SK-N-SH treated with all-trans-retinoic acid at 6 μM for 48 hours (cell line): ENCODE data around the gene CUL2.

Source experiments
- ATAC-seq: fragments of 200-7000 bp; cut with Tn5 transposase; 3 replicates; pipeline ENCODE4 v1.9.1; 2020; ENCODE audit warnings: mild to moderate bottlenecking, moderate library complexity
- ARNTL ChIP-seq: fragments of 450-650 bp; formaldehyde crosslinking; IDR thresholded peaks from 2 replicates; pipeline ENCODE4 v1.5.0; 2020; ENCODE audit warnings: low read depth, mild to moderate bottlenecking, moderate library complexity, borderline replicate concordance
- BACH2 ChIP-seq: fragments of 250-450 bp; sonication (Bioruptor Pico); IDR thresholded peaks from 2 replicates; pipeline ENCODE4 v1.9.0; 2021; ENCODE audit warnings: mild to moderate bottlenecking, borderline replicate concordance
- CREB5 ChIP-seq: fragments of 250-450 bp; sonication (Bioruptor Pico); IDR thresholded peaks from 2 replicates; pipeline ENCODE4 v1.5.1; 2020; ENCODE audit warnings: low read depth, mild to moderate bottlenecking, moderate library complexity
- CSDC2 ChIP-seq: fragments of 250-450 bp; sonication (Bioruptor Pico); IDR thresholded peaks from 2 replicates; pipeline ENCODE4 v1.5.0; 2020; ENCODE audit warnings: mild to moderate bottlenecking, moderate library complexity
- CSRNP3 ChIP-seq: fragments of 250-450 bp; sonication (Bioruptor Pico); IDR thresholded peaks from 2 replicates; pipeline ENCODE4 v1.5.1; 2021; ENCODE audit warnings: mild to moderate bottlenecking, moderate library complexity
- ESRRG ChIP-seq: fragments of 250-450 bp; sonication (Bioruptor Pico); IDR thresholded peaks from 2 replicates; pipeline ENCODE4 v1.6.1; 2021; ENCODE audit warnings: mild to moderate bottlenecking
- GLIS3 ChIP-seq: fragments of 250-450 bp; sonication (Bioruptor Pico); IDR thresholded peaks from 2 replicates; pipeline ENCODE4 v1.5.0; 2020; ENCODE audit warnings: mild to moderate bottlenecking, moderate library complexity
- ISL1 ChIP-seq: fragments of 250-450 bp; sonication (Bioruptor Pico); IDR thresholded peaks from 2 replicates; pipeline ENCODE4 v2.1.2; 2022; ENCODE audit warnings: mild to moderate bottlenecking, moderate library complexity
- OSR1 ChIP-seq: fragments of 250-450 bp; sonication (Bioruptor Pico); IDR thresholded peaks from 2 replicates; pipeline ENCODE4 v1.8.0; 2022; ENCODE audit warnings: moderate library complexity, mild to moderate bottlenecking, inconsistent platforms
- PATZ1 ChIP-seq: fragments of 250-450 bp; sonication (Bioruptor Pico); IDR thresholded peaks from 2 replicates; pipeline ENCODE4 v1.8.0; 2020; ENCODE audit warnings: mild to moderate bottlenecking, moderate library complexity, borderline replicate concordance
- POU6F1 ChIP-seq: fragments of 250-450 bp; sonication (Bioruptor Pico); IDR thresholded peaks from 2 replicates; pipeline ENCODE4 v1.8.0; 2021; ENCODE audit warnings: low read depth, mild to moderate bottlenecking, moderate library complexity, borderline replicate concordance
- PPARA ChIP-seq: fragments of 250-450 bp; sonication (Bioruptor Pico); IDR thresholded peaks from 2 replicates; pipeline ENCODE4 v1.5.0; 2020; ENCODE audit warnings: mild to moderate bottlenecking, borderline replicate concordance
- RARB ChIP-seq: fragments of 250-450 bp; sonication (Bioruptor Pico); IDR thresholded peaks from 2 replicates; pipeline ENCODE4 v1.8.0; 2021; ENCODE audit warnings: mild to moderate bottlenecking, moderate library complexity
- SNAI2 ChIP-seq: fragments of 250-450 bp; sonication (Bioruptor Pico); IDR thresholded peaks from 2 replicates; pipeline ENCODE4 v1.5.0; 2020; ENCODE audit warnings: mild to moderate bottlenecking, moderate library complexity
- TCF4 ChIP-seq: fragments of 250-450 bp; sonication (Bioruptor Pico); IDR thresholded peaks from 2 replicates; pipeline ENCODE4 v1.8.0; 2021; ENCODE audit warnings: mild to moderate bottlenecking, moderate library complexity, borderline replicate concordance
- TOX ChIP-seq: fragments of 250-450 bp; sonication (Bioruptor Pico); IDR thresholded peaks from 2 replicates; pipeline ENCODE4 v1.8.0; 2021; ENCODE audit warnings: mild to moderate bottlenecking, moderate library complexity, borderline replicate concordance
- TSHZ2 ChIP-seq: fragments of 250-450 bp; sonication (Bioruptor Pico); IDR thresholded peaks from 2 replicates; pipeline ENCODE4 v1.5.0; 2020; ENCODE audit warnings: mild to moderate bottlenecking, moderate library complexity
- ZC3H10 ChIP-seq: fragments of 250-450 bp; sonication (Bioruptor Pico); IDR thresholded peaks from 2 replicates; pipeline ENCODE4 v1.5.1; 2021; ENCODE audit warnings: mild to moderate bottlenecking, moderate library complexity
- ZFP3 ChIP-seq: fragments of 250-450 bp; sonication (Bioruptor Pico); IDR thresholded peaks from 2 replicates; pipeline ENCODE4 v1.5.0; 2020; ENCODE audit warnings: mild to moderate bottlenecking, moderate library complexity
- ZFP30 ChIP-seq: fragments of 450-650 bp; formaldehyde crosslinking; IDR thresholded peaks from 2 replicates; pipeline ENCODE4 v1.5.0; 2022; ENCODE audit warnings: mild to moderate bottlenecking, moderate library complexity
- ZNF70 ChIP-seq: fragments of 450-650 bp; formaldehyde crosslinking; IDR thresholded peaks from 2 replicates; pipeline ENCODE4 v1.5.0; 2020; ENCODE audit warnings: mild to moderate bottlenecking, moderate library complexity
- ZNF8 ChIP-seq: fragments of 450-650 bp; formaldehyde crosslinking; IDR thresholded peaks from 2 replicates; pipeline ENCODE4 v1.5.0; 2020; ENCODE audit warnings: mild to moderate bottlenecking, moderate library complexity

Gene CUL2

GRCh38 chr10:34962866-34963265 lies 127.3 kb downstream of the CUL2 start (continued):
- TF ChIP-seq CSRNP3 (CRISPR knock-in tag), result no peak

GRCh38 chr10:34960983-34961382 lies 129.2 kb downstream of the CUL2 start:
- no peak for TF ChIP-seq TOX (CRISPR knock-in tag)
- no peak for TF ChIP-seq TCF4
- TF ChIP-seq RARB (CRISPR knock-in tag), result no peak
- no peak for TF ChIP-seq CSDC2 (CRISPR knock-in tag)
- no peak for TF ChIP-seq GLIS3 (CRISPR knock-in tag)
- no peak for TF ChIP-seq ZNF8 (CRISPR knock-in tag)
- no peak for TF ChIP-seq CREB5 (CRISPR knock-in tag)
- TF ChIP-seq ZFP30, result no peak
- no peak for TF ChIP-seq ESRRG (CRISPR knock-in tag)
- TF ChIP-seq SNAI2 (CRISPR knock-in tag), result no peak
- TF ChIP-seq TSHZ2 (CRISPR knock-in tag), result no peak
- no peak for TF ChIP-seq BACH2 (CRISPR knock-in tag)
- no peak for TF ChIP-seq ZNF70 (CRISPR knock-in tag)
- no peak for TF ChIP-seq ZC3H10
- no peak for TF ChIP-seq PATZ1
- no peak for TF ChIP-seq ISL1 (CRISPR knock-in tag)
- TF ChIP-seq POU6F1 (CRISPR knock-in tag), result no peak
- TF ChIP-seq ARNTL (CRISPR knock-in tag), result no peak
- no peak for TF ChIP-seq OSR1 (CRISPR knock-in tag)
- TF ChIP-seq, all 23 proteins: peak for 0
- peak; percentile 71 for ATAC-seq

GRCh38 chr10:34959786-34960185 lies 130.4 kb downstream of the CUL2 start:
- ATAC-seq, result no peak
- no peak for TF ChIP-seq CSDC2 (CRISPR knock-in tag)
- TF ChIP-seq ESRRG (CRISPR knock-in tag), result no peak
- TF ChIP-seq RARB (CRISPR knock-in tag), result no peak
- no peak for TF ChIP-seq CREB5 (CRISPR knock-in tag)
- no peak for TF ChIP-seq OSR1 (CRISPR knock-in tag)
- TF ChIP-seq ARNTL (CRISPR knock-in tag), result no peak
- no peak for TF ChIP-seq TCF4
- no peak for TF ChIP-seq TOX (CRISPR knock-in tag)
- no peak for TF ChIP-seq ZFP3 (CRISPR knock-in tag)
- TF ChIP-seq GLIS3 (CRISPR knock-in tag), result no peak
- no peak for TF ChIP-seq SNAI2 (CRISPR knock-in tag)
- no peak for TF ChIP-seq PPARA
- no peak for TF ChIP-seq CSRNP3 (CRISPR knock-in tag)
- TF ChIP-seq ZC3H10, result no peak
- TF ChIP-seq TSHZ2 (CRISPR knock-in tag), result no peak
- no peak for TF ChIP-seq BACH2 (CRISPR knock-in tag)
- TF ChIP-seq ISL1 (CRISPR knock-in tag), result no peak
- TF ChIP-seq ZFP30, result no peak
